Measurements from ENCODE around the gene ACSM3.
"Not testable (repeated sequence)": the region's sequence is repeated elsewhere in the genome, so short reads cannot be mapped to it uniquely, and the experiment has no call there.

ACSM3 gene, protein sequence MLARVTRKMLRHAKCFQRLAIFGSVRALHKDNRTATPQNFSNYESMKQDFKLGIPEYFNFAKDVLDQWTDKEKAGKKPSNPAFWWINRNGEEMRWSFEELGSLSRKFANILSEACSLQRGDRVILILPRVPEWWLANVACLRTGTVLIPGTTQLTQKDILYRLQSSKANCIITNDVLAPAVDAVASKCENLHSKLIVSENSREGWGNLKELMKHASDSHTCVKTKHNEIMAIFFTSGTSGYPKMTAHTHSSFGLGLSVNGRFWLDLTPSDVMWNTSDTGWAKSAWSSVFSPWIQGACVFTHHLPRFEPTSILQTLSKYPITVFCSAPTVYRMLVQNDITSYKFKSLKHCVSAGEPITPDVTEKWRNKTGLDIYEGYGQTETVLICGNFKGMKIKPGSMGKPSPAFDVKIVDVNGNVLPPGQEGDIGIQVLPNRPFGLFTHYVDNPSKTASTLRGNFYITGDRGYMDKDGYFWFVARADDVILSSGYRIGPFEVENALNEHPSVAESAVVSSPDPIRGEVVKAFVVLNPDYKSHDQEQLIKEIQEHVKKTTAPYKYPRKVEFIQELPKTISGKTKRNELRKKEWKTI

DNA sequence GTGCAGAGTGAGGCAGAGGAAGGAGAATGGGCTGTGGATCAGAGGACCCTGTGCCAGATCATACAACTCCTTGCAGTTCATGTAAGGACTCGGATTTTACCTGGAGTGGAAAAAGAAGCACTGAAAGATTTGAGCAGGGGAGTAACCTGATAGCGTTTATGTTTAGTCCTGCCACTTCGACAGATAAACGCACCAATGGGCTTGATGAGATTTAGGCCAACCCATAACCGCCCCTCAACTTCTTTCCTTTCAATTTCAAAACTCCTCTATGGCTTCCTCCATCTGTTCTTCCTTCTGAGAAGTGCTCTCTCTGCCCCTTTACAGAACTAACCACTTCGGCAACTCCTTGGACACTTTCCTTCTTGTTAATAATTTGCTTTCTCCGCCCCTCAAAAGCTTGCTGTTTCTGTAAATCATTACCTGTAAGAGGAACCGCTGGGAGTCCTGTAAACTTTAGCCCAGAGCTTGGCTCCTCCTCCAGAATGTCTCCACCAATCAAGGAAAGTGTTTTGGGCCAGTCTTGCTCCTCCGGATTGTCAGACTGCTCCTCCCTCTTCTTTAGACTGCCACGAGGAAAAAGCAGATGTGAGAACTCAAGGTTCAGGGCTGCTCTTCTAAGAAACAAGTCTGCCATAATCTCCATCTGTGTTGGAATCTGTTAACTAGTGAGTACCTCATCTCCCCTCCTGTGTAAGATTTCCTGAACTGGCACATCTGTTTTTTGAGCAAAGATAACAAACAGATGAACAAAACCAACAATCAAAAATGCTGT, at the start of gene ACSM3:
TSS of gene ACSM3 (plus strand) at position 554 of the 772 bp plus-strand sequence. CDS start 6,021 bp downstream, outside the sequence.
- DNase-seq, result peak; percentile 99
- in situ Hi-C loops (cut with HindIII; ENCODE audit: low pct_ligation_motif_present, low pct_unique_long_range_greater_than_20kb, low sequenced_read_pairs), result no loop called here

GRCh38 chr16:20717718-20718117, 46.1 kb upstream of the ACSM3 start:
- DNase-seq; in situ Hi-C loops (cut with HindIII; ENCODE audit: low pct_ligation_motif_present, low pct_unique_long_range_greater_than_20kb, low sequenced_read_pairs): not testable (repeated sequence)

DNA sequence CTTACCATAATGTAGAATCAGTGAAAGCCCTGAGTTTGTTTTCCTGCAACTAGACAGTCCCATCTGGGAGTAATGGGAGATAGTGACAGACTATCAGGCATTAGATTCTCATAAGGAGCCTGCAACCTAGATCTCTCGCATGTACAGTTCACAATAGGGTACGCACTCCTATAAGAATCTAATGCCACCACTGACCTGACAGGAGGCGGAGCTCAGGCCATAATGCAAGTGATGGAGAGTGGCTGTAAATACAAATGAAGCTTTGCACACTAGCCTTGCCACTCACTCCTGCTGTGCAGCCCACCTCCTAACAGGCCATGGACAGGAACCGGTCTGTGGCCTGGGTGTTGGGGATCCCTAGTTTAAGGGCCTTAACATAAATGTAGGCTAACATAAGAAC, 43.6 kb upstream of the ACSM3 start:
- no peak for DNase-seq
- in situ Hi-C loops (cut with HindIII; ENCODE audit: low pct_ligation_motif_present, low pct_unique_long_range_greater_than_20kb, low sequenced_read_pairs), result no loop called here

GRCh38 chr16:20726661-20727060, 37.2 kb upstream of the ACSM3 start:
- DNase-seq, result no peak
- in situ Hi-C loops (cut with HindIII; ENCODE audit: low pct_ligation_motif_present, low pct_unique_long_range_greater_than_20kb, low sequenced_read_pairs), result no loop called here

DNA sequence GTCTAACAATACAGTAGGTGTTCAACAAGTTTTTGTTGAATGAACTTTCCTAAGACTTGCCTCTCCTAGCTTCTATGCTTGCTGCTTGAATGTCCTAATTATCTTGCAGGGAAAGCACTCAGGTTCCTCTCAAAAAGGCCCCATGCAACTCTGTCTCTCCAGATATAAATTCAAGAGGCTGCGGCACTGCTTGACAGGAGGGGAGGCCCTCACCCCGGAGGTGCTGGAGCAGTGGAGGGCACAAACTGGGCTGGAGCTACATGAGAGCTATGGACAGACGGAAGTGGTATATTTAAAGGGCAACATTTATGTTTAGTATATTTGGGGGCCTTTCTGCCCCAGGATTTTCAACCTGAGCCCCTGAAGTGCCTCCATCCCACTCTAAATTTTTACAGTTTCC, 36.6 kb upstream of the ACSM3 start:
- no peak for DNase-seq
- in situ Hi-C loops (cut with HindIII; ENCODE audit: low pct_ligation_motif_present, low pct_unique_long_range_greater_than_20kb, low sequenced_read_pairs), result no loop called here

DNA sequence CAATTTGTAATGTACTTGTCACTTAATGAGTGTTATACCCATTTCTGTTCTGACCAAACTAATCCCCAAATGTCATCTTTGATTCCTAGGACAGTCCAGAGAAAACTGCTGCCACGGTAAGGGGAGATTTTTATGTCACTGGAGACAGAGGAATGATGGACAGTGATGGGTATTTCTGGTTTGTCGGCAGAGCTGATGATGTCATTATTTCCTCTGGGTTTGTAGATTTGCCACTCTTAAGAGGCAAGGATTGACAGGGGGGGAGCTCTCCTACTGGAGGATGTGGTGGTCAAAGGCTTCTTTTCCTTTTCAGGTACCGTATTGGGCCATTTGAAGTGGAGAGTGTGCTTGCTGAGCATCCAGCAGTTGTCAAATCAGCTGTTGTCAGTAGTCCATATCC, 34.7 kb upstream of the ACSM3 start:
- in situ Hi-C loops (cut with HindIII; ENCODE audit: low pct_ligation_motif_present, low pct_unique_long_range_greater_than_20kb, low sequenced_read_pairs), result no loop called here
- DNase-seq, result no peak

GRCh38 chr16:20734056-20734455, 29.8 kb upstream of the ACSM3 start:
- DNase-seq, result no peak
- in situ Hi-C loops (cut with HindIII; ENCODE audit: low pct_ligation_motif_present, low pct_unique_long_range_greater_than_20kb, low sequenced_read_pairs), result no loop called here

DNA sequence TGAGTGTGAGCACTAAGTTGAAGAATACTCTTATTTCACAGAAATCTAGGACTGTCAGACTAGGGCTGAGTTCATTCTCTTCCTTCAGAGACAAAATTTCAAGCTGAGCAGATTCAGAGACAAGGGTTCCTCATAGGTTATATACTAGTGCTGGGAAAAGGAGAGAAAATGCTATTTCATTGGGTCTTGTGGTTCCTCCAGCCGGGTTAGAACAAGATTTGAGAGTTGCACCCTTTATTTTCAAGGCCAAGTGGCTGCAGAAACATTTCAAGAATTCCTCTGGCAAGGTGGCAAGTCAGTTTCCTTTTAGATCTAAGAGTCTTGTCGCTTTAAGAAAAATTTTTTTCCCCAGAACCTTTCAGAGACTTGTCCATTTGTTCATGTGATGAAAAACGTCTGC, 29.0 kb upstream of the ACSM3 start:
- DNase-seq, result no peak
- in situ Hi-C loops (cut with HindIII; ENCODE audit: low pct_ligation_motif_present, low pct_unique_long_range_greater_than_20kb, low sequenced_read_pairs), result no loop called here

DNA sequence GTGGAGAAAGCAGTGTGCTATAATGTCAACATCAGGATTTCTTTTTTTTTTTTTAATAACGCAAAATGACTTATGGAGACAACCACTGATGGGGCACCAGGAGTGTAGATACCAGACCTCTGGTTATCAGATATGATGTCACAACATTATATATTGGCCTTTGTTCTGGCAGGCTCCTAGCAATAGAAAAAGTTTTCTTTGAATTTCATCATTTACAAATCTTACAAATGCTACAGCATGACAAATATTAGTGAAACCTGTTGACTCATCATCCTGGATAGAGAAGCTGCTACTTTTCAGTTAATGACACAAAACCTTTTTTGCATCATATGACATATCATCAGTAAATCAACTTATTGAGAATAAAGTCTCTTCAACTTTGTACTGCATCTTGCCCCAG, 28.3 kb upstream of the ACSM3 start:
- in situ Hi-C loops (cut with HindIII; ENCODE audit: low pct_ligation_motif_present, low pct_unique_long_range_greater_than_20kb, low sequenced_read_pairs), result no loop called here
- no peak for DNase-seq

- DNase-seq, result peak; percentile 40
- in situ Hi-C loops (cut with HindIII; ENCODE audit: low pct_ligation_motif_present, low pct_unique_long_range_greater_than_20kb, low sequenced_read_pairs), result no loop called here
Observed at GRCh38 chr16:20740007-20740883, 23.6 kb upstream of the ACSM3 start.

GRCh38 chr16:20740901-20741521, 22.8 kb upstream of the ACSM3 start:
- DNase-seq, result peak; percentile 85
- in situ Hi-C loops (cut with HindIII; ENCODE audit: low pct_ligation_motif_present, low pct_unique_long_range_greater_than_20kb, low sequenced_read_pairs), result no loop called here

DNA sequence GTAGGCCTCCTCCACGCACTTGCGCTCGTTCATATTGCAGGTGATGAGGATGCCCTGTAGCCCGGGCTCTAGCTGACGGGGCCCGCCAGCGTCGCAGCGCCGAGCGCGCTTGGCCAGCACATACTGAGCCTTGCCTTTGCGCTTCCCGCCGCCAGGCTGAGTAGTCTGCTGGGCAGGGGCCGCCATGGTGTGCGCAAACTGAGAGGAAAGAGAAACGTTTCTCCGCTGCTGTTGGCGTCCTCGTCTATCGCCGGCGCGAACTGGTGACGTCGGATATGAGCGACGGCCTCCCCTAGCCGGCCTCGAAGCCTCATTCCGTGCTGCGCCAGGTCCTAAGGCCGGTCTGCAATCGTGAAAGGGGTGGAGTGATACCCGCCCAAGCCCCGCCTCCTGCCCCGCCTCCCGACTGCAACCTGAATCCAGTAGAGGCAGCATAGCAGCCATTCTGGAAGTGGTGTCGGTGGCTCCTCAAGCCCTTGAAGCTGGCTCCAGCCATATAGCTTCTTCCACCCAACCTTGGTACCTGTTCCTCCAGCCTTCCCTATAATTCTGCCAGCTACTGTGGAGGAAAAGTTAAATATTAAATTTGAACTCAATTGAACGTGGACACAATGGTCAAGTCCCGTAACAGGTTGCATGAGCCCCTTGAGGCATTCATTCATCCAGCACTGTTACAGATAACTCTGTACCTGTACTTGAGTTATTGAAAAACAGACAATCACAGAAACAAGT, 22.1 kb upstream of the ACSM3 start, which contains the start of gene THUMPD1:
TSS of gene THUMPD1 (minus strand) at position 265 of the 732 bp plus-strand sequence. CDS start at position 186, 79 bp downstream.
- DNase-seq, result peak; percentile 98
- in situ Hi-C loops (cut with HindIII; ENCODE audit: low pct_ligation_motif_present, low pct_unique_long_range_greater_than_20kb, low sequenced_read_pairs), result no loop called here

- DNase-seq, result no peak
- in situ Hi-C loops (cut with HindIII; ENCODE audit: low pct_ligation_motif_present, low pct_unique_long_range_greater_than_20kb, low sequenced_read_pairs), result no loop called here
Observed at GRCh38 chr16:20743591-20743990, 20.2 kb upstream of the ACSM3 start.

GRCh38 chr16:20744922-20745440, 18.8 kb upstream of the ACSM3 start:
- no peak for DNase-seq
- in situ Hi-C loops (cut with HindIII; ENCODE audit: low pct_ligation_motif_present, low pct_unique_long_range_greater_than_20kb, low sequenced_read_pairs), result no loop called here

DNA sequence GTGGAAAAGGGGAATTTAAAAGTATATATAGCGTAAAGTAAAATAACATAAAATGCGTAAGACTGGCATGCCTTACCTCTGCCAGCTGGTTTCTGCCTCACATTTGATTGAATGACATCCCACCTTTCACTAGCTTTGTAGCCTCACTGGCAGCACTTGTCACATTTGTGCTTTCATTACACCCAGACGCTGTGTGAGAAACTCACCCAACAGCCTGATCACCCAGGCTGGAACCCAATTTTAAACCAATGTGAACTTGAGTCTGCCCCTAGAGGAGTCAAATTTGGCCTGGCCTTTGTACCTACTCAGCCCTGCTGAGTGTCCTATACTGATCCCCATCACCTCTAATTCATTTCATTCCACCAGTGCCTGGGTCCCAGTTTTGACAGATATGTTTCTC, 17.4 kb upstream of the ACSM3 start:
- in situ Hi-C loops (cut with HindIII; ENCODE audit: low pct_ligation_motif_present, low pct_unique_long_range_greater_than_20kb, low sequenced_read_pairs), result no loop called here
- no peak for DNase-seq

- peak; percentile 75 for DNase-seq
- in situ Hi-C loops (cut with HindIII; ENCODE audit: low pct_ligation_motif_present, low pct_unique_long_range_greater_than_20kb, low sequenced_read_pairs), result no loop called here
Observed at GRCh38 chr16:20747030-20747816, 16.6 kb upstream of the ACSM3 start.

Data from ACHN (cell line).